Spleen (tissue), 7 donors: ENCODE measurements around the gene ADARB2.
"Not testable (repeated sequence)": the region's sequence is repeated elsewhere in the genome, so short reads cannot be mapped to it uniquely, and the experiment has no call there.

Experiments used
- POLR2AphosphoS5 ChIP-seq, 3 donors: sonication (generic); formaldehyde crosslinking; IDR thresholded peaks; one replicate each; pipeline ENCODE4 v1.5.1; 2017; ENCODE audit warnings: antibody characterized with exemption in 3 of 3
- TF ChIP-seq, protein P1 (sequence below), 11 experiments: fragments of 200-600 bp in 7 of 11; fragments of 450-650 bp in 4 of 11; sonication (generic) in 4 of 11; IDR thresholded peaks in 8 of 11; conservative IDR thresholded peaks in 3 of 11; 1 replicate in 7 of 11; 2 replicates in 4 of 11; pipeline versions ENCODE4 v1.4.0 to v1.8.0; 2016 to 2021; ENCODE audit warnings: antibody characterized with exemption in 11 of 11, inconsistent platforms in 4 of 11, mild to moderate bottlenecking in 1 of 11
- donor health status: DM: no; HTN: no; CAD: no; lungs with moderate emphysema.
- donor health status: DM: no; HTN: no; CAD: no.
- donor health status: DM: no; HTN: no; CAD: no.

- TF ChIP-seq, protein P1, sequence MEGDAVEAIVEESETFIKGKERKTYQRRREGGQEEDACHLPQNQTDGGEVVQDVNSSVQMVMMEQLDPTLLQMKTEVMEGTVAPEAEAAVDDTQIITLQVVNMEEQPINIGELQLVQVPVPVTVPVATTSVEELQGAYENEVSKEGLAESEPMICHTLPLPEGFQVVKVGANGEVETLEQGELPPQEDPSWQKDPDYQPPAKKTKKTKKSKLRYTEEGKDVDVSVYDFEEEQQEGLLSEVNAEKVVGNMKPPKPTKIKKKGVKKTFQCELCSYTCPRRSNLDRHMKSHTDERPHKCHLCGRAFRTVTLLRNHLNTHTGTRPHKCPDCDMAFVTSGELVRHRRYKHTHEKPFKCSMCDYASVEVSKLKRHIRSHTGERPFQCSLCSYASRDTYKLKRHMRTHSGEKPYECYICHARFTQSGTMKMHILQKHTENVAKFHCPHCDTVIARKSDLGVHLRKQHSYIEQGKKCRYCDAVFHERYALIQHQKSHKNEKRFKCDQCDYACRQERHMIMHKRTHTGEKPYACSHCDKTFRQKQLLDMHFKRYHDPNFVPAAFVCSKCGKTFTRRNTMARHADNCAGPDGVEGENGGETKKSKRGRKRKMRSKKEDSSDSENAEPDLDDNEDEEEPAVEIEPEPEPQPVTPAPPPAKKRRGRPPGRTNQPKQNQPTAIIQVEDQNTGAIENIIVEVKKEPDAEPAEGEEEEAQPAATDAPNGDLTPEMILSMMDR (IDR thresholded peaks at IDR 0.05 in 8 of 11, conservative IDR thresholded peaks at IDR 0.05 in 3 of 11), result not testable (repeated sequence)
- not testable (repeated sequence) for TF ChIP-seq POLR2AphosphoS5 (IDR thresholded peaks at IDR 0.05)
Measured at GRCh38 chr10:1414346-1414745, 323.0 kb downstream of the ADARB2 start.
